Brain pericyte (primary cell): ENCODE data around the gene LPGAT1.

ENCODE experiments used
- DNase-seq: peaks from one replicate; pipeline ENCODE4 v3.0.0-alpha.2; 2012; ENCODE audit warnings: low read depth, low spot score

The LPGAT1 gene

GRCh38 chr1:211762206-211762605 lies 68.4 kb downstream of the LPGAT1 start:
- no peak for DNase-seq

- no peak for DNase-seq
Observed at GRCh38 chr1:211761400-211761799, 69.2 kb downstream of the LPGAT1 start.

- DNase-seq, result no peak
Observed at GRCh38 chr1:211756471-211757020, 74.0 kb downstream of the LPGAT1 start.

GRCh38 chr1:211753649-211754251 lies 76.8 kb downstream of the LPGAT1 start:
- DNase-seq, result no peak

- no peak for DNase-seq
Observed at GRCh38 chr1:211752951-211753486, 77.5 kb downstream of the LPGAT1 start.

- DNase-seq, result no peak
Observed at GRCh38 chr1:211752317-211752716, 78.2 kb downstream of the LPGAT1 start.

- DNase-seq, result no peak
Observed at GRCh38 chr1:211751438-211751837, 79.1 kb downstream of the LPGAT1 start.

- no peak for DNase-seq
Observed at GRCh38 chr1:211750599-211750998, 80.0 kb downstream of the LPGAT1 start.

GRCh38 chr1:211749251-211749650 lies 81.3 kb downstream of the LPGAT1 start:
- no peak for DNase-seq

- no peak for DNase-seq
Observed at GRCh38 chr1:211748810-211749209, 81.8 kb downstream of the LPGAT1 start.

GRCh38 chr1:211742889-211743529 lies 87.6 kb downstream of the LPGAT1 start:
- no peak for DNase-seq

- DNase-seq, result no peak
Observed at GRCh38 chr1:211742272-211742671, 88.3 kb downstream of the LPGAT1 start.

- no peak for DNase-seq
Observed at GRCh38 chr1:211741788-211742187, 88.8 kb downstream of the LPGAT1 start.

- no peak for DNase-seq
Observed at GRCh38 chr1:211741116-211741515, 89.4 kb downstream of the LPGAT1 start.

- no peak for DNase-seq
Observed at GRCh38 chr1:211739671-211740411, 90.7 kb downstream of the LPGAT1 start.

GRCh38 chr1:211738691-211739301 lies 91.8 kb downstream of the LPGAT1 start:
- no peak for DNase-seq

- DNase-seq, result no peak
Observed at GRCh38 chr1:211738096-211738690, 92.4 kb downstream of the LPGAT1 start.

GRCh38 chr1:211737115-211738035 lies 93.2 kb downstream of the LPGAT1 start:
- no peak for DNase-seq

- DNase-seq, result no peak
Observed at GRCh38 chr1:211736351-211736915, 94.1 kb downstream of the LPGAT1 start.
